Umbilical cord (tissue), 2 donors: Measurements from ENCODE around the gene MC1R. TPM values are rescaled to one million over a fixed set of nuclear protein-coding genes. Genes with fewer than 3 reads are reported as not detected.
A peak's percentile ranks its signal among the peaks of the same experiment; 100 is the strongest.
"Not testable (repeated sequence)": the region's sequence is repeated elsewhere in the genome, so short reads cannot be mapped to it uniquely, and the experiment has no call there.

Source experiments
- DNase-seq: peaks from one replicate; pipeline ENCODE4 v3.0.0-alpha.2; 2015; ENCODE audit warnings: low spot score
- total RNA-seq: library from RNA; depleted of rRNA; stranded (reverse); fragments of >200 nt; gene quantifications from one replicate; pipeline ENCODE4 v1.2.3, GENCODE V29; 2014; ENCODE audit warnings: low replicate concordance; ENCODE audit not compliant: insufficient read depth

The MC1R gene
- total RNA-seq, 1 donor from 2014 or later = 4.3 TPM

DNA sequence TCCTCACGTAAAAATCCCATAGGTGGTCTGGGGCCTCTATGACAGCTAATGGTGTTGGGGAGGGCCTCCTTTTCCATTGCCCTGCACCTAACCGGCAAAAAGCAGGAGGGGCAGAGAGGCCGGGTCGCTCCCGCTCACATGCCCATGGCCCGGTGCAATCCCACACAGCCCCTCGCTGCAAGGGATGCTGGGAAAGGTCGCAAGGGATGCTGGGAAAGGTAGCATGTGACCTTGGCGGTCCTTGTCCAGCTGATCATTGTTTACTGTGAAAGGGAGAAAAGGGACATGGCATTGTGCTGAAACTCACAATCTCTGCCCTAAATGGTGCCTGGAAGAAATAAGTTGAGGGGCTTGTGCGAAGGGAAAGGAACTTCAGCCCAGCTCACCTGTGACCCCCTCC lies 39.9 kb downstream of the MC1R start:
- DNase-seq = no peak

DNA sequence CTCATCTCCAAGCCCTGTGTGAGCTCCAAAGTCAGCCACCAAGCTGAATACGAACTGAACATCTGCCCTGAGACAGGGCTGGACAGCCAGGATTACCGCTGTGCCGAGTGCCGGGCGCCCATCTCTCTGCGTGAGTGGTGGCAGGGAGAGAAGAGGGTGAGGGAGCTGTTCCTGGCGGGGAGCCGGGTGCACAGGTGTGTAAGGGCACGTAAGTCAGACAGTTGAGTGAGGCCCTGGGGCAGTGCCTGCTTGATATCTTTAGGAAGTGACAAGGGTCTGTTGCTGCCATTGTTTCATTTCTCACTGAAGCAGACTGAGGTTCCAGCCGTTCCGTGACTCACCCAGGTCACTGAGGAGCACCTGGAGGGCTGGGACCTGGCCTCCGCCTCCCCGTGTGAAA lies 42.3 kb downstream of the MC1R start:
- DNase-seq = no peak

DNA sequence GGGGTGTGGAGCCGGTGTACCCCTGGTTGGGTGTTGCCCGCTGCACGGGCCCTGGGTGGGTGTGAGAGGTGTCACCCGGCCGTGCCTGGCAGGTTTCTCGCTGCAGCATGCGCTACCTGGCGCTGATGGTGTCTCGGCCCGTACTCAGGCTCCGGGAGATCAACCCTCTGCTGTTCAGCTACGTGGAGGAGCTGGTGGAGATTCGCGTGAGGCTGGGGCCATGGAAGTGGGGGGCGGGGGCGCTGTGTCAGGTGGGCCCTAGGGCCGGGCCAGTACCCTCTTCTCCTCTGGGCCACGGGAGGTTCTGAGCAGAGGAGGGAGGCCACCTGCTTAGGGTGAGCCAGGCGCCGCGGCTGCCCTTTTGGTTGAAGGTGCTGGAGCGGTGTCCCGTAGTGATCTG lies 43.3 kb downstream of the MC1R start:
- no peak for DNase-seq

DNA sequence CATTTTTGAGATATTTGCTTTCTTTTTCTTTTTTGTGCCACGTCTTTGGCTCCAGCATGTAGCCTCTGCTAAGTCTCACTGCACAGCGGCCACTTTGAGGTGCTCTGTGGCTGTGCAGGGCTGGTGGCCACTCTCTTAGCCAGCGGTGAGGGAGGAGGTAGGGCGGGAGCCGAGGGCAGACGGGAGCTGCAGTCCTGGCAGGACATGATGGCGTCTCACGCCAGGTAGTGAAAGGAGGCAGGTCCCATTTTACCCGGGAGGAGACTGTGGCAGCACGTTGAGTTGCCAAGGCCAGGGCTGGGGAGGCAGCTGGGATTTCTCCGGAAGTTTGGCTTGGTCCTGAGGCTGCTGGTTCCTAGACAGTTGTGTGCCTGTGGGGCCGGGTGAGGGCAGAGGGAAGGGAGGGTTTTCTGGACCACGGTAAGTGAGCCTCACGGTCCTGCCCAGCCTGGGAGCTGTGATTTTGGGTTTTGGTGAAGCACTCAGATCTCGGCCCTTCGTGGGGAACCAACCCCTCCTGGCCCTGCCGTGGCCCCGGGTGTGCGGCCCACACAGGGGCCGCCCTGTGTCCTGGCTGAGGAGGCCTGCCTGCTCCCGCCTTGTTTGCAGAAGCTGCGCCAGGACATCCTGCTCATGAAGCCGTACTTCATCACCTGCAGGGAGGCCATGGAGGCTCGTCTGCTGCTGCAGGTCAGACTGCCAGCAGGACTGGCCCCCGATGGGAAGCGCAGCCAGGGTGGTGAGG lies 44.3 kb downstream of the MC1R start:
- DNase-seq = no peak

DNA sequence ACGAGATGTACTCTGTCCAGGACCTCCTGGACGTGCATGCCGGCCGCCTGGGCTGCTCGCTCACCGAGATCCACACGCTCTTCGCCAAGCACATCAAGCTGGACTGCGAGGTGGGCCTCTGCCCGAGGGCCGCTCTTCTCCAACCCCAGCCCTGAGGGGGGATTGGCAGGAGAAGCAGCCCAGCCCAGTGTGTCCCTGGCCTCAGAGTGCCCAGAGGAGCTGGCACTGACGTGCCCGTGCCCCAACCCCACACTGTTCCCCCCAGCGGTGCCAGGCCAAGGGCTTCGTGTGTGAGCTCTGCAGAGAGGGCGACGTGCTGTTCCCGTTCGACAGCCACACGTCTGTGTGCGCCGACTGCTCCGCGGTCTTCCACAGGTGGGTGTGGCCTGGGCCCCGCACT lies 45.5 kb downstream of the MC1R start:
- no peak for DNase-seq

- DNase-seq = no peak
Measured at GRCh38 chr16:89965447-89966225, 47.0 kb downstream of the MC1R start.

- DNase-seq = no peak
Measured at GRCh38 chr16:89966756-89967155, 48.1 kb downstream of the MC1R start.

- not testable (repeated sequence) for DNase-seq
Measured at GRCh38 chr16:89967436-89967835, 48.8 kb downstream of the MC1R start.

GRCh38 chr16:89968074-89968473 lies 49.4 kb downstream of the MC1R start:
- DNase-seq = not testable (repeated sequence)

DNA sequence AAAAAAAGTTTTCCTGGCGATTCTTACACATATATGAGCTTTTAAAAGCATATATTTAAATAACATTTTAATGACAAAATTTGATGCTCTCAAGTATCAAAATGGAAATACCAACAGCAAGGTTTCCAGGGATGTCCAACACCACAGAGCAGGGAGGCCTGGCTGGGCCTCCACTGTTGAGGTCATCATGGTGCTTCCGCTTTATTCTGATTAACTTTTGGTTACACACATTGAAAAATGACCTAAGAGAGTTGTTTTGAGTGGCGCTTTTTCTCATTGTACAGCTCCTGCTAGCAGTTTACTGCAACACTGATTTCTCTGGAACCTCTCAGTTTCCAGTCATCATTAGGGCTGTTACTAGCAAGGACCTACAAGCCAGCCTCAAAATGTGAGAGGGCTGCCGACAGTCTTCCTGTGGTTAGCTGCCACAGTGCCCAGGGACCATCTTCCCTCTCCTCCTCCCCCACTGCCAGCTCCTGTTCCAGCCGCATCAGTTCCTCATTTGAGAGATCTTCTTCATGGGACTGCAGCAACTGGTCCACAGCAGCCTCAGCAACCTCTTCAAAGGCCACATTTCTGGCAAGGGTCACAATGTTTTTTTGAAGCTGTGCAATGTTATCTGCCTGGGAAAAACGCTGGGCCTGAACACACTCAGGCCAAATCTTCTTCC lies 51.2 kb downstream of the MC1R start:
- DNase-seq = peak; percentile 23

Other genes with a start within 250 kb of the MC1R start
- gene CDK10, start 232.2 kb upstream of the MC1R start, total RNA-seq = 35.4 TPM
- 12.5 TPM for gene SPATA2L, start 217.2 kb upstream of the MC1R start, total RNA-seq
- 9.1 TPM for gene VPS9D1, start 198.0 kb upstream of the MC1R start, total RNA-seq
- 14.9 TPM for gene ZNF276, start 197.3 kb upstream of the MC1R start, total RNA-seq
- 34.7 TPM for gene FANCA, start 102.2 kb upstream of the MC1R start, total RNA-seq
- 2.2 TPM for gene SPIRE2, start 90.4 kb upstream of the MC1R start, total RNA-seq
- 121 TPM for gene TCF25, start 45.3 kb upstream of the MC1R start, total RNA-seq
- gene TUBB3, start 4.5 kb downstream of the MC1R start, total RNA-seq = 63.3 TPM
- gene DEF8, start 29.9 kb downstream of the MC1R start, total RNA-seq = 58.7 TPM
- 0.72 TPM for gene DBNDD1, start 100.6 kb downstream of the MC1R start, total RNA-seq
- gene PRDM7, start 158.5 kb downstream of the MC1R start, total RNA-seq = 2.2 TPM